T-cell (primary cell): ENCODE data around the gene TCTA. TPM values are rescaled to one million over a fixed set of nuclear protein-coding genes. Genes with fewer than 3 reads are reported as not detected.

Experiments
- ATAC-seq, 4 experiments: fragments of 200-7000 bp in 3 of 4; fragments of 150-1000 bp in 1 of 4; cut with Tn5 transposase; replicated peaks in 1 of 4; 1 replicate in 3 of 4; 2 replicates in 1 of 4; pipeline ENCODE4 v1.10.0; 2021; ENCODE audit warnings: moderate library complexity in 3 of 4, mild to moderate bottlenecking in 2 of 4, moderate number of reproducible peaks in 1 of 4
- CTCF ChIA-PET, 2 donors: fragments of 300-600 bp; sonication (Branson Sonifier 250); formaldehyde crosslinking; loops; one replicate each; lab custom pipeline; 2022; ENCODE audit warnings: antibody characterized with exemption in 2 of 2; lab: Charles Lee
- POLR2A ChIA-PET, 2 donors: fragments of 300-600 bp; sonication (Branson Sonifier 250); formaldehyde crosslinking; loops; one replicate each; lab custom pipeline; 2022; ENCODE audit warnings: antibody characterized with exemption in 2 of 2; lab: Charles Lee
- DNase-seq, 35 experiments: peaks; one replicate each; pipeline versions ENCODE4 v3.0.0 to v3.0.0-alpha.2; 2013 to 2023
- H3K27ac ChIP-seq: one replicate; pipeline ENCODE4 v1.5.1; 2013; ENCODE audit warnings: low read length
- H3K27me3 ChIP-seq, 2 experiments: replicated peaks in 1 of 2; 1 replicate in 1 of 2; 2 replicates in 1 of 2; pipeline versions ENCODE4 v1.6.1 to v1.7.0; 2013; ENCODE audit warnings: low read length in 1 of 2, mixed read lengths in 1 of 2; ENCODE audit not compliant: control insufficient read depth in 2 of 2, insufficient read depth in 2 of 2; ENCODE audit errors: extremely low read depth in 1 of 2
- H3K36me3 ChIP-seq, 2 donors: 1 replicate in 1 of 2; 2 replicates in 1 of 2; pipeline versions ENCODE4 v1.6.1 to v1.7.0; 2013; ENCODE audit warnings: low read length in 1 of 2; ENCODE audit not compliant: control insufficient read depth in 2 of 2, insufficient read depth in 1 of 2; ENCODE audit errors: extremely low read depth in 1 of 2
- H3K4me1 ChIP-seq, 2 experiments: 1 replicate in 1 of 2; 2 replicates in 1 of 2; pipeline versions ENCODE4 v1.6.1 to v1.7.0; 2013; ENCODE audit warnings: low read length in 2 of 2, mixed read lengths in 1 of 2; ENCODE audit not compliant: insufficient read depth in 2 of 2, control insufficient read depth in 1 of 2; ENCODE audit errors: extremely low read depth in 1 of 2
- H3K4me3 ChIP-seq, 2 donors: 1 replicate in 1 of 2; 2 replicates in 1 of 2; pipeline versions ENCODE4 v1.5.1 to v1.7.0; 2013; ENCODE audit warnings: mild to moderate bottlenecking in 2 of 2, low read length in 1 of 2, moderate library complexity in 1 of 2; ENCODE audit not compliant: control insufficient read depth in 1 of 2; ENCODE audit errors: extremely low read depth in 1 of 2
- H3K9me3 ChIP-seq: 2 replicates; pipeline ENCODE4 v1.7.0; 2013
- H3K27ac Mint-ChIP-seq, 2 donors: one replicate each; pipeline ENCODE4 v1.8.0; 2020 to 2021; ENCODE audit warnings: mild to moderate bottlenecking in 2 of 2, mixed read lengths in 2 of 2
- H3K27me3 Mint-ChIP-seq, 2 donors: one replicate each; pipeline ENCODE4 v1.8.0; 2021 to 2022; ENCODE audit warnings: mixed read lengths in 2 of 2
- H3K36me3 Mint-ChIP-seq: one replicate; pipeline ENCODE4 v1.8.0; 2021; ENCODE audit warnings: mixed read lengths
- H3K4me1 Mint-ChIP-seq, 3 donors: one replicate each; pipeline ENCODE4 v1.8.0; 2020 to 2022; ENCODE audit warnings: mixed read lengths in 3 of 3, mild to moderate bottlenecking in 1 of 3
- H3K4me3 Mint-ChIP-seq, 3 donors: one replicate each; pipeline ENCODE4 v1.8.0; 2020 to 2022; ENCODE audit warnings: mild to moderate bottlenecking in 3 of 3, mixed read lengths in 3 of 3, moderate library complexity in 3 of 3
- H3K9me3 Mint-ChIP-seq, 3 donors: one replicate each; pipeline ENCODE4 v1.8.0; 2020 to 2022; ENCODE audit warnings: mixed read lengths in 3 of 3
- WGBS: methylation state at CpG from one replicate; pipeline ENCODE4 v1.1.5; 2013; ENCODE audit warnings: missing lambda C conversion rate; ENCODE audit not compliant: insufficient coverage; 5-methylcytosine and 5-hydroxymethylcytosine counted together
- total RNA-seq, 35 experiments: library from RNA in 6 of 35; stranded (reverse) in 6 of 35; fragments of 120-200 nt in 1 of 35; gene quantifications; one replicate each; pipeline versions ENCODE4 v1.2.1 to v1.2.4 and lab custom pipeline; 2013 to 2026

Gene TCTA
- total RNA-seq, 5 donors from 2014 or later (not counting 1 experiment from before 2014, with no cell fraction given), result 22.8 to 38.2 (median 34.3) TPM

DNA sequence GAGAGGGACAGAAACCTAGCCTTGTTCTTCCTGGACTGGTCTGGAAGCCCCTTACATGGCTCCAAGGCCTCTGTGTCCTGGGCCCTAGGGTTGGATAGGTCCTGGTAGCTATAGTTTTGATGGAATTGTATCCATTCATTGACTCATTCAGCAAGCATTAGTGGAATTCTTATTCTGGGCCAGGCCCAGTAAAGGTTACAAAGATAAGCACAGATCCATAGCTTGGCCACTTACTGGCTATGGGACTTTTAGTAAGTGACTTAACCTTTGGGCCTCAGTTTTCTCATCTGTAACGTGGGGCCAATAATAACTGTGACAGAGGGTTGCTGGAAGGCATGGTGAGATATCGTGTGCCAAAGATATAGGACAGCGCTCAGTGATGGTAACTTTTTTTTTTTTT is 44.2 kb downstream of the TCTA start:
- Histone ChIP-seq H3K4me3 (no peak overlapping the region), H3K27ac (no peak overlapping the region), H3K9me3 (no peaks in the 10 kb centered on the region), H3K4me1 (no peaks in the 10 kb centered on the region), H3K27me3 (no peaks in the 10 kb centered on the region), H3K36me3 (no peaks in the 10 kb centered on the region)
- no peak overlapping the region for H3K27ac Mint-ChIP-seq
- H3K9me3 Mint-ChIP-seq, result no peaks in the 10 kb centered on the region
- DNase-seq (no peak), ATAC-seq (no peak)
- no peaks in the 10 kb centered on the region for H3K36me3 Mint-ChIP-seq
- no peak overlapping the region for H3K4me3 Mint-ChIP-seq
- POLR2A ChIA-PET, result no interaction called here
- WGBS, result 94% methylated on average over 3 of the region's 3 CpGs
- no peaks in the 10 kb centered on the region for H3K27me3 Mint-ChIP-seq
- H3K4me1 Mint-ChIP-seq, result no peaks in the 10 kb centered on the region
- CTCF ChIA-PET, result interaction anchor here in 1 of 2 donors (0.6 kb wide), 1 partner anchor 52 kb away, joined by 4 read pairs; no protein-coding TSS in a partner anchor

DNA sequence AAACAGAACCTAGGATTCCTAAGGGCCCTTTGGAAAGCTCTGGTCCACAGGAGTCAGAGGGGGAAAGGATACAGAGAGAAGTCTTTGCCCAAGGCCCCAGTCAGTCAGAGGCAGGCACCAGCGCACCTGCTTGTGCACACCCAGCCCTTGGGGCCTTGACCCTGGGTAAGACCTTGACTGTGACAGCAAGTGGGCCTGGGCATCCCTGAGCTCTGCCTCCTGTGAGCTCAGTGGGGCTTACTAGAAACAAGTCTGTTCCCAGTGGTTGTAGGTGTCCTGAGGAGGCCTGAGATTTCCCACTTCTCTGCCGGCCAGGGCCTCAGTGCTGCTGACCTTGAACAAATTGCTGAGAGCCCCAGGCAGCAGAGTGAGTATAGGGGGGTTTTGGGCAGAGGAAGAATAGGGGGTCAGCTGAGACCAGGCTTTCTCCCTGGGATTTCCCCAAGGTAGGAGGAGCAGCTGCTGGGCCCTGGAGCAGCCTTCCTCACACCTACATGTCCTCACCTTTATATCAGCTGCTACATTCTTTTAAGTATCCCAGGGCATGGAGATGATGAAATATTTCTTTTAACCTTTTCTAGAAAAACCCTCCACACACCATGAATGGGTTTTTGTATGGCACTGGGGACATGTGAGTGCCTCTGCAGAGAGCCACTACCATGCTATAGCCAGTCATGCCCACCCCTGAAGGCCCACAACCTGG is 48.1 kb downstream of the TCTA start:
- Histone ChIP-seq H3K36me3 (no peaks in the 10 kb centered on the region), H3K4me1 (no peaks in the 10 kb centered on the region), H3K4me3 (no peak overlapping the region), H3K9me3 (no peaks in the 10 kb centered on the region), H3K27me3 (no peaks in the 10 kb centered on the region), H3K27ac (no peak overlapping the region)
- no peaks in the 10 kb centered on the region for H3K27me3 Mint-ChIP-seq
- ChIA-PET POLR2A (interaction anchor here in 1 of 2 donors (0.5 kb wide), 1 partner anchor 30 kb away, joined by 3 read pairs; no protein-coding TSS in a partner anchor), CTCF (no interaction called here)
- H3K9me3 Mint-ChIP-seq, result no peaks in the 10 kb centered on the region
- no peak for ATAC-seq
- no peaks in the 10 kb centered on the region for H3K4me1 Mint-ChIP-seq
- no peak overlapping the region for H3K27ac Mint-ChIP-seq
- DNase-seq, result no peak
- H3K4me3 Mint-ChIP-seq, result no peak overlapping the region
- no peaks in the 10 kb centered on the region for H3K36me3 Mint-ChIP-seq
- WGBS, result 88% methylated on average over 2 of the region's 2 CpGs

DNA sequence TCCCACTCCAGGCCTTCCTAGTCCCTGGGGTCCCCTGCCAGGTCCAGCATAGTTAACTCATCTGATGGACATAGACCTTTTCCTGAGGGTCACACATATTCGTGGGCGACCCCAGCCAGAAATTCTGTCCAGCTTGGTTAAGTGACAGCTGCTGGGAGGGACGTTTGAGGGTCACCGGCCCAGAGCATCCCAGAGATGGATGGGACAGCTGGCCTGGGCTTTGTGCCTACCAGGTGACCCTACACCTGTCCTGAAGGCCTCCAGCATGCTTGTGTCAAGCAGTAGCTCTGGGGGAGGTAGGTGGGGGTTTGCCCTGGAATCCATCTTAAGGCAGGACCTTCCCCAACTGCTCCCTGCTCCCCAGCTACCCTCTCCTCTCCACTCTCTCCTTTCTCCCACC is 48.7 kb downstream of the TCTA start:
- no peaks in the 10 kb centered on the region for H3K4me1 ChIP-seq
- no peak for ATAC-seq
- CTCF ChIA-PET, result no interaction called here
- POLR2A ChIA-PET, result no interaction called here
- H3K27me3 Mint-ChIP-seq, result no peaks in the 10 kb centered on the region
- H3K27ac ChIP-seq, result no peak overlapping the region
- WGBS, result 82% methylated on average over 4 of the region's 4 CpGs
- H3K36me3 Mint-ChIP-seq, result no peaks in the 10 kb centered on the region
- H3K4me3 ChIP-seq, result no peak overlapping the region
- H3K36me3 ChIP-seq, result no peaks in the 10 kb centered on the region
- no peaks in the 10 kb centered on the region for H3K9me3 Mint-ChIP-seq
- H3K9me3 ChIP-seq, result no peaks in the 10 kb centered on the region
- no peaks in the 10 kb centered on the region for H3K4me1 Mint-ChIP-seq
- H3K27ac Mint-ChIP-seq, result no peak overlapping the region
- no peak for DNase-seq
- no peaks in the 10 kb centered on the region for H3K27me3 ChIP-seq
- no peak overlapping the region for H3K4me3 Mint-ChIP-seq

DNA sequence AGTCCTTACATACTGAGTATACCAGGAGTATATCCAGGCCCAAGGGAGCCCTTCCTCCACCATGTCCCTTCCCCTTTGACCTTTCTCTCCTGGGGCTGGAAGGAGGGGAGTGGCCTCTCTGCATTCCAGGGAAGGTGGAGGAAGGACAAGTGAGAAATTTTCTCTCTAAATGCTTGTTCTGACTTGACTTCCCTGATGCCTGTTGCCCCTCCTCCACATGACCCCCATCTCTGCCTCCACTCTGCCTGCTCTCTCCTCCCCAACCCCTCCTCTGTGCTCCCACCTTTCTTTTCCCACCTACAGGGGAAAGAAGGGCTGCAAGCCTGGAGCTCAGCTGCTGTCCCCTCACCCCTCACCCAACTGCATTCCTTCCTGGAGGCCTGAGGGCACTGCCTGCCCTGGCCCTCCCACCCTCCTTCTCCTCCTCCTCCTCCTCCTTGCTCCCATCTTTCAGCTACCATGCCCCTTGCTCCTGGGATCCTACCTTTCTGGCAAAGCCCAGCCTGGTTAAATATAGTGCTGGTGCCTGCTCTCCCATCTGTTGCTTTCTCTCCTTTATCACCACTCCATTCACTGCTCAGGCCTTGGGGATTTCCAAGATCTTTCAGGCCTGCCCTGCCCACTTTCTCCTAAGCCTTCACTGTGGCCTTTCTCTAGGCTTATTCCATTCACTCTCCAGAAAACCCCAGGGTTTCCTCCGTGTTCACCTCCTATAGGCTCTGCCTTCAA is 49.4 kb downstream of the TCTA start:
- H3K4me1 Mint-ChIP-seq, result no peaks in the 10 kb centered on the region
- no peak for DNase-seq
- no peak for ATAC-seq
- H3K27me3 Mint-ChIP-seq, result no peaks in the 10 kb centered on the region
- H3K9me3 Mint-ChIP-seq, result no peaks in the 10 kb centered on the region
- H3K27ac ChIP-seq, result no peak overlapping the region
- H3K4me3 ChIP-seq, result no peak overlapping the region
- no peaks in the 10 kb centered on the region for H3K36me3 ChIP-seq
- no peaks in the 10 kb centered on the region for H3K9me3 ChIP-seq
- H3K4me3 Mint-ChIP-seq, result no peak overlapping the region
- WGBS, result 80% methylated on average over 1 of the region's 1 CpG
- ChIA-PET CTCF (no interaction called here), POLR2A (interaction anchor here in 1 of 2 donors (0.5 kb wide), 1 partner anchor 46 kb away, joined by 4 read pairs; no protein-coding TSS in a partner anchor)
- no peaks in the 10 kb centered on the region for H3K4me1 ChIP-seq
- no peak overlapping the region for H3K27ac Mint-ChIP-seq
- H3K36me3 Mint-ChIP-seq, result no peaks in the 10 kb centered on the region
- H3K27me3 ChIP-seq, result no peaks in the 10 kb centered on the region

GRCh38 chr3:49462222-49462621 is 50.0 kb downstream of the TCTA start:
- no peak for DNase-seq

GRCh38 chr3:49465270-49466034 is 53.2 kb downstream of the TCTA start:
- peaks cover 7 to 9% of the 10 kb centered on the region in 2 experiments for H3K4me1 ChIP-seq
- DNase-seq (no peak), ATAC-seq (no peak)
- no peaks in the 10 kb centered on the region for H3K36me3 ChIP-seq
- ChIA-PET POLR2A (interaction anchor here (0.5 to 0.6 kb wide), 2 partner anchors 524 to 1713 kb away, joined by 4 to 6 read pairs; no protein-coding TSS in a partner anchor), CTCF (interaction anchor here in 1 of 2 donors (0.6 kb wide), 1 partner anchor 140 kb away, joined by 3 read pairs; no protein-coding TSS in a partner anchor)
- H3K4me1 Mint-ChIP-seq, result peaks cover 6 to 12% (median 6%) of the 10 kb centered on the region in 3 donors
- H3K4me3 Mint-ChIP-seq, result no peak overlapping the region
- no peak overlapping the region for H3K4me3 ChIP-seq
- no peak overlapping the region for H3K27ac ChIP-seq
- H3K36me3 Mint-ChIP-seq, result no peaks in the 10 kb centered on the region
- H3K27ac Mint-ChIP-seq, result no peak overlapping the region
- no peaks in the 10 kb centered on the region for H3K9me3 ChIP-seq
- H3K27me3 ChIP-seq, result no peaks in the 10 kb centered on the region
- 92% methylated on average over 11 of the region's 18 CpGs for WGBS
- H3K9me3 Mint-ChIP-seq, result no peaks in the 10 kb centered on the region
- no peaks in the 10 kb centered on the region for H3K27me3 Mint-ChIP-seq

More at GRCh38 chr3:49462222-49462621, 50.0 kb downstream of the TCTA start:
- Mint-ChIP-seq H3K9me3 (no peaks in the 10 kb centered on the region), H3K27me3 (no peaks in the 10 kb centered on the region), H3K4me3 (no peak overlapping the region), H3K36me3 (no peaks in the 10 kb centered on the region), H3K4me1 (no peaks in the 10 kb centered on the region), H3K27ac (no peak overlapping the region)
- Histone ChIP-seq H3K27ac (no peak overlapping the region), H3K36me3 (no peaks in the 10 kb centered on the region), H3K27me3 (no peaks in the 10 kb centered on the region), H3K4me1 (no peaks in the 10 kb centered on the region), H3K4me3 (no peak overlapping the region), H3K9me3 (no peaks in the 10 kb centered on the region)
- ATAC-seq, result no peak
- WGBS, result 40% methylated on average over 2 of the region's 3 CpGs
- POLR2A ChIA-PET, result no interaction called here
- CTCF ChIA-PET, result interaction anchor here in 1 of 2 donors (0.7 kb wide), 1 partner anchor 38 kb away, joined by 3 read pairs; no protein-coding TSS in a partner anchor
